ENCODE measurements around the gene LRRC3C.

LRRC3C gene

GRCh38 chr17:39980351-39981206, 53.0 kb downstream of the LRRC3C start, which contains the start of gene PSMD3:
Gene PSMD3, plus strand, starts transcription at chr17:39980807. Its CDS starts 164 bp downstream, at chr17:39980971.
- DNase-seq, result peak; percentile 99 to 100

DNA sequence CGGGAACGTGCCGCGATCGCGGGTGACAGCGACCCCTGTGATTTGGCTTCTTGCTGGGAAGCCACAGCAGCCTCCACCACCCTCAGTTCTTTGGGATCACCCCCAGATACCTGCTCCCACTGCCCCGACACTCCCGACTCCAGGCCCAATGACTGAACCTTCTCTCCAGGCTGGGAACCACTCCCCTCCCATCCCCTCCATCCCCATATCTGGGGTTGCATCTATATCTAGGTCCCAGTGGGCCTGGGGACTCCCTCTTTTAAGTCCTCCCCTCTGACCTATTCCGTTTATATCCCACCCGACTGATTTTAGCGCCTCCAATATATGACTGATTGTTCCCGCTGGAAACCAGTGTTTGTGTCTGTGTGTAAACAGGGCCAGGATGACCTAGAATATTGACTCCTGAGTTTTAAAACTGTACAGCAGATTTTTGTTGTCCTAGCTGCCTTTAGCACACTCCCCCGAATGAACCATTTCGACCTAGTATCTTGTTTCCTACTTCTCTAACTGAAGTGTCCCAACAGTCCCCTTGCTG, 53.7 kb downstream of the LRRC3C start:
- DNase-seq, result no peak

DNA sequence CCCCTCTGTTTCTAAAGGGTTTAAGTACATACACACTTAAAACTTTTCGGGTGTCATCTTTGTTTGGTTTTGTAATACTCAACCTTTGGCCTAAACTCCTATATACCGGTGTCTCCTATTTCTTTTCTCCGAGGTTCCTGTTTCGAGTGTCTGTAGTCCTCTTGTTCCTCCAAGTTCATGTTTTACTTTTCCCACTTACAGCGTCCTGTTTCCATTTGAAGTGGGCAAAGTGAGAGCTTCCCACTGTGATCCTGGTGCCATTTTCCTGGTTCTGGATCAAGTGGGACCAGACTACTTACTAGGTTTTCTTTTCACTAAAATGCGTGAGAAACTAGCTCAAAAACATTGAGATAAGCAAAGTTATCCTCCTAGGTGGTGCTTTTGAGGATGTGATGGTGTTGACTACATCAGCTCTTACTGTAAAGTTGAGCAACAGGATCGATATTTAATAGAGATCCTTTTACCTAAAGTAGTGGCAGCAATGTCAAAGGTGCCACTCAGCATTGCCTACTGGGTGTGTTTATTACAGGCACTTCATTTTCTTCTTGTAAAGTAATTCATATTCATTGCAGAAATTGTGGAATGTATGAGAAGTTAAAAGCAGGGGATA, 54.3 kb downstream of the LRRC3C start:
- DNase-seq, result no peak

DNA sequence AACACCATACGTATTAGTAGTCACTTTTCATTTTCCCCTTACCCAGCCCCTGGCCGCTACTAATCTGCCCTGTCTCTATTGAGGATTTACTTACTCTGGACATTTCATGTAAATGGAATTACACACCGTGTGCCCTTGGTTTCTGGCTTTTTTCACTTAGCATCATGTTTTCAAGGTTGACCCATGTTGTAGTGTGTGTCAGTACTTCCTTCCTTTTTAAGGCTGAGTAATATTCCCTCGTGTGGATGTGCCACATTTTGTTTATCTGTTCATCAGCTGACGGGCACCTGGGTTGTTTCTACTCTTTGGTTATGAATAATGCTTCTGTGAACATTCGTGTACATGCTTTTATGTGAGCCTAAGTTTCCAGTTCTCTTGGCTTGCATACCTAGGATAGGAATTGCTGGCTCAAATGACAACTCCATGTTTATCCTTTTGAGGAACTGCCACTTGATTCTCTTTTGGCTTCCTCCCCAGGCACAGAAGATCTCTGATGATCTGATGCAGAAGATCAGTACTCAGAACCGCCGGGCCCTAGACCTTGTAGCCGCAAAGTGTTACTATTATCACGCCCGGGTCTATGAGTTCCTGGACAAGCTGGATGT, 60.8 kb downstream of the LRRC3C start:
- DNase-seq, result no peak

DNA sequence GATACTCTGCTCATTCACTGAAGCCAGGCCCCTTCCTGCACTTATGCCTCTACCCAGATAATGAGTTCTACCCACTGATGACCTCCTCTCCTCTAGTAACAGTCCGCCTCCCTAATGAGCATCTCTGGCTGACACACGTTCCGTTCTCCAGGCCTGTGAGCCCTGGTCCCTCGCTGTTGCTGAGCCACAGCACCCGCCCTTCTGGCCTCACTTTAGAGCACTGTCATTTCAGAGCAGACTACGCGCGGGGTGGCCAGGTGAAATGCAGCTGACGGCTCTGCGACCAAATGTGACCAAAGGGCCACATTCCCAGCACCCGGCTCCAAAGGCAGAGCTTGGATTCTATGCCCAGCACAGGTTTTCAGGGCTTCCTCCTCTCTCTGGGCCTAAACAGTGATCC, 66.9 kb downstream of the LRRC3C start:
- DNase-seq, result no peak

Measured in NCI-H2081 (cell line).